ENCODE measurements around the gene EFL1. TPM values are rescaled to one million over a fixed set of nuclear protein-coding genes. Genes with fewer than 3 reads are reported as not detected.
"Not testable (repeated sequence)": the region's sequence is repeated elsewhere in the genome, so short reads cannot be mapped to it uniquely, and the experiment has no call there.

The EFL1 gene
- total RNA-seq, 3 donors from 2014 or later (not counting 1 experiment from before 2014, with no cell fraction given), result 17.1 to 29.6 (median 20.6) TPM

- no peak overlapping the region for H3K27ac ChIP-seq (ENCODE audit: low read length)
- Mint-ChIP-seq H3K27ac (no peak overlapping the region), H3K4me1 (no peaks in the 10 kb centered on the region), H3K27me3 (ENCODE audit: low read depth in 2 of 2) (peaks cover 22 to 44% of the 10 kb centered on the region in 2 donors), H3K4me3 (no peak overlapping the region), H3K36me3 (no peaks in the 10 kb centered on the region), H3K9me3 (no peaks in the 10 kb centered on the region)
- ATAC-seq (no peak), DNase-seq (no peak)
- no peaks in the 10 kb centered on the region for H3K36me3 ChIP-seq (ENCODE audit: control insufficient read depth, insufficient read depth, low read length)
- H3K4me1 ChIP-seq (ENCODE audit: control insufficient read depth, insufficient read depth, low read length), result no peaks in the 10 kb centered on the region
- no peak for TF ChIP-seq CTCF (IDR thresholded peaks at IDR 0.05)
- no peaks in the 10 kb centered on the region for H3K9me3 ChIP-seq (ENCODE audit: control insufficient read depth, insufficient read depth, low read length)
- no peak overlapping the region for H3K4me3 ChIP-seq (ENCODE audit: low read length)
- intact Hi-C loops (cut with micrococcal nuclease), result no loop called here
- peaks cover 4% of the 10 kb centered on the region for H3K27me3 ChIP-seq (ENCODE audit: control insufficient read depth, insufficient read depth, low read length)
These were observed 12.9 kb upstream of the EFL1 start for GRCh38 chr15:82275410-82275809.

DNA sequence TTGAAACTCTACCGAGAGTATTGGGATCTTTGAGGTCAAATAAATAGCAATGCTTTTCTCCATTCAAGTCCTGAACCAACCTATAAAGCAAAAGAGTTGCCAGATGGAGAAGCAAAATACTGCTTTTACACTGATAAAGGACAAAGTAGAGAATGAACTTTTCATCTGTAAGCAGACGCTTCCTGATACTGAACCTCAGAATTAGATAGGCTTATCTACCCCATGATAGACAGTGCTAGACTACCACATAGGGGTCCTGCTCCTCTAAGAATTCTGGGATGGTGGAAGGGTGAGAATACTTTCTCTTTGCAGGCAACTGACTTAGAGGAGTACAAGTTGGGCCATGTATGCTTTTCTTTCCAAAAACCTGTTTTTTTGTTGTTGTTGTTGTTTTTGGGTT lies 9.6 kb upstream of the EFL1 start:
- no peak overlapping the region for H3K4me3 Mint-ChIP-seq
- 100% methylated on average over 2 of the region's 2 CpGs for WGBS (ENCODE audit: insufficient coverage)
- ATAC-seq, result no peak
- no peaks in the 10 kb centered on the region for H3K36me3 ChIP-seq (ENCODE audit: control insufficient read depth, insufficient read depth, low read length)
- peaks cover 4% of the 10 kb centered on the region for H3K27me3 ChIP-seq (ENCODE audit: control insufficient read depth, insufficient read depth, low read length)
- DNase-seq, result no peak
- TF ChIP-seq CTCF (IDR thresholded peaks at IDR 0.05), result no peak
- no peaks in the 10 kb centered on the region for H3K9me3 Mint-ChIP-seq
- no peaks in the 10 kb centered on the region for H3K9me3 ChIP-seq (ENCODE audit: control insufficient read depth, insufficient read depth, low read length)
- intact Hi-C loops (cut with micrococcal nuclease), result no loop called here
- no peaks in the 10 kb centered on the region for H3K4me1 Mint-ChIP-seq
- H3K27ac ChIP-seq (ENCODE audit: low read length), result no peak overlapping the region
- no peaks in the 10 kb centered on the region for H3K4me1 ChIP-seq (ENCODE audit: control insufficient read depth, insufficient read depth, low read length)
- H3K36me3 Mint-ChIP-seq, result no peaks in the 10 kb centered on the region
- peaks cover 13 to 21% of the 10 kb centered on the region in 2 donors for H3K27me3 Mint-ChIP-seq (ENCODE audit: low read depth in 2 of 2)
- H3K4me3 ChIP-seq (ENCODE audit: low read length), result no peak overlapping the region
- H3K27ac Mint-ChIP-seq, result no peak overlapping the region

- H3K4me1 ChIP-seq (ENCODE audit: control insufficient read depth, insufficient read depth, low read length); intact Hi-C loops (cut with micrococcal nuclease); H3K27ac Mint-ChIP-seq; H3K27me3 ChIP-seq (ENCODE audit: control insufficient read depth, insufficient read depth, low read length); H3K36me3 Mint-ChIP-seq; H3K9me3 Mint-ChIP-seq; H3K9me3 ChIP-seq (ENCODE audit: control insufficient read depth, insufficient read depth, low read length); ATAC-seq; H3K36me3 ChIP-seq (ENCODE audit: control insufficient read depth, insufficient read depth, low read length); H3K27ac ChIP-seq (ENCODE audit: low read length); H3K4me3 Mint-ChIP-seq; H3K4me3 ChIP-seq (ENCODE audit: low read length); H3K27me3 Mint-ChIP-seq (ENCODE audit: low read depth in 2 of 2); DNase-seq; H3K4me1 Mint-ChIP-seq: not testable (repeated sequence)
- no CpG with 5 or more reads among the region's 2 CpGs for WGBS (ENCODE audit: insufficient coverage)
These were observed 5.9 kb upstream of the EFL1 start for GRCh38 chr15:82268454-82268853.

GRCh38 chr15:82267137-82267536 lies 4.6 kb upstream of the EFL1 start:
- H3K4me3 ChIP-seq (ENCODE audit: low read length); intact Hi-C loops (cut with micrococcal nuclease); H3K4me3 Mint-ChIP-seq; DNase-seq; ATAC-seq; H3K36me3 Mint-ChIP-seq; H3K27me3 ChIP-seq (ENCODE audit: control insufficient read depth, insufficient read depth, low read length); H3K27ac ChIP-seq (ENCODE audit: low read length); H3K4me1 ChIP-seq (ENCODE audit: control insufficient read depth, insufficient read depth, low read length); H3K9me3 Mint-ChIP-seq; H3K9me3 ChIP-seq (ENCODE audit: control insufficient read depth, insufficient read depth, low read length); H3K27ac Mint-ChIP-seq; H3K36me3 ChIP-seq (ENCODE audit: control insufficient read depth, insufficient read depth, low read length); H3K27me3 Mint-ChIP-seq (ENCODE audit: low read depth in 2 of 2): not testable (repeated sequence)
- 96% methylated on average over 2 of the region's 2 CpGs for WGBS (ENCODE audit: insufficient coverage)
- H3K4me1 Mint-ChIP-seq, result peaks cover 11 to 13% of the 10 kb centered on the region in 2 donors

GRCh38 chr15:82263350-82263749 lies 816 bp upstream of the EFL1 start:
- H3K9me3 Mint-ChIP-seq, result no peaks in the 10 kb centered on the region
- no peaks in the 10 kb centered on the region for H3K36me3 Mint-ChIP-seq
- H3K9me3 ChIP-seq (ENCODE audit: control insufficient read depth, insufficient read depth, low read length), result no peaks in the 10 kb centered on the region
- DNase-seq (peak in 1 of 2 donors; percentile 6), ATAC-seq (no peak)
- peaks cover 12% of the 10 kb centered on the region for H3K4me1 ChIP-seq (ENCODE audit: control insufficient read depth, insufficient read depth, low read length)
- TF ChIP-seq CTCF (IDR thresholded peaks at IDR 0.05), result no peak
- H3K27ac ChIP-seq (ENCODE audit: low read length), result peak overlapping the region; percentile 26
- 79% methylated on average over 2 of the region's 3 CpGs for WGBS (ENCODE audit: insufficient coverage)
- H3K27me3 ChIP-seq (ENCODE audit: control insufficient read depth, insufficient read depth, low read length), result no peaks in the 10 kb centered on the region
- H3K27ac Mint-ChIP-seq, result peak overlapping the region; percentile 85 to 94
- peaks cover 23 to 33% of the 10 kb centered on the region in 2 donors for H3K4me1 Mint-ChIP-seq
- peaks cover 4% of the 10 kb centered on the region for H3K36me3 ChIP-seq (ENCODE audit: control insufficient read depth, insufficient read depth, low read length)
- H3K4me3 ChIP-seq (ENCODE audit: low read length), result peak overlapping the region; percentile 86
- H3K4me3 Mint-ChIP-seq, result peak overlapping the region; percentile 93
- H3K27me3 Mint-ChIP-seq (ENCODE audit: low read depth in 2 of 2), result no peaks in the 10 kb centered on the region
- intact Hi-C loops (cut with micrococcal nuclease), result no loop called here

GRCh38 chr15:82261566-82262421 lies 740 bp downstream of the EFL1 start:
- 2% methylated on average over 15 of the region's 19 CpGs for WGBS (ENCODE audit: insufficient coverage)
- H3K9me3 Mint-ChIP-seq; intact Hi-C loops (cut with micrococcal nuclease); H3K27me3 ChIP-seq (ENCODE audit: control insufficient read depth, insufficient read depth, low read length); H3K27me3 Mint-ChIP-seq (ENCODE audit: low read depth in 2 of 2); H3K9me3 ChIP-seq (ENCODE audit: control insufficient read depth, insufficient read depth, low read length); H3K36me3 Mint-ChIP-seq: not testable (repeated sequence)
- peak overlapping the region; percentile 93 for H3K4me3 Mint-ChIP-seq
- DNase-seq, result peak; percentile 21 to 29
- H3K27ac Mint-ChIP-seq, result peak overlapping the region; percentile 85 to 94
- Histone ChIP-seq H3K36me3 (ENCODE audit: control insufficient read depth, insufficient read depth, low read length) (peaks cover 10% of the 10 kb centered on the region), H3K4me1 (ENCODE audit: control insufficient read depth, insufficient read depth, low read length) (peaks cover 12% of the 10 kb centered on the region), H3K4me3 (ENCODE audit: low read length) (peak overlapping the region; percentile 86), H3K27ac (ENCODE audit: low read length) (peak overlapping the region; percentile 51)
- ATAC-seq, result peak in 1 of 3 donors; percentile 25
- H3K4me1 Mint-ChIP-seq, result peaks cover 23 to 33% of the 10 kb centered on the region in 2 donors

All from natural killer cell (primary cell).